ENCODE data around the gene SLC28A1. TPM values are rescaled to one million over a fixed set of nuclear protein-coding genes. Genes with fewer than 3 reads are reported as not detected.

Gene SLC28A1
- total RNA-seq, 1 donor from 2014 or later: not detected

DNA sequence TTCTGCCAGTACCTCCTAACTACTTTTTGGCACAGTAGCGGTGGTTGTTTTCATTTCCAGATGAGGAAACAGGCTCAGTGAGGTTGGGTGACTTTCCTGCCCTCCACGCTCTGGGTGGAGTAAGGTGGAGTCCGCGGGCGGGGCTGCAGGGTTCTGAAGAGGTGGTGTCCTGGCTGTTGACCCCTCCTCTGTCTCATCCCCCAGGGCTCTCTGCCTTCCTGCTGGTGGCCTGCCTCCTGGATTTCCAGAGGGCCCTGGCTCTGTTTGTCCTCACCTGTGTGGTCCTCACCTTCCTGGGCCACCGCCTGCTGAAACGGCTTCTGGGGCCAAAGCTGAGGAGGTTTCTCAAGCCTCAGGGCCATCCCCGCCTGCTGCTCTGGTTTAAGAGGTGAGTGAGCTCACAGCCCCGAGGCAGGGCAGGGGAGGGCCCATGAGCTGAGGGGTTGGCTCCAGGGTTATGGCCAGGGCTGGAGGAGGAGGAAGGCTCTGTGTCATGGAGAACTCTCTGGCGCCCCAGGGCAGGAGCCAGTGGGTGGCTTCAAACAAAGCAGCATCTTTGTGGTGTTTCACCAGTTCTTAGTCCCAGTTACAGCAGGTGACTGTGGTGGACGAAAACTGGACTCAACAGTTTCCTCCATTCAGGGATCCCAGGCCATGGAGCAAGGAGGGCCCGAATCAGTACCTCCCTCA, 10.4 kb downstream of the SLC28A1 start:
- H3K36me3 ChIP-seq (ENCODE audit: insufficient read depth, low read length): no peaks in the 10 kb centered on the region
- H2AFZ ChIP-seq (ENCODE audit: low read depth, low read length): no peak overlapping the region
- no peaks in the 10 kb centered on the region for H3K9me3 ChIP-seq (ENCODE audit: insufficient read depth, low read depth, low read length)
- DNase-seq (ENCODE audit: low read depth) (no peak), FAIRE-seq (no peak)
- H3K9ac ChIP-seq (ENCODE audit: low read length): no peak overlapping the region
- no peaks in the 10 kb centered on the region for H3K79me2 ChIP-seq (ENCODE audit: insufficient read depth, low read length)
- H3K27me3 ChIP-seq (ENCODE audit: insufficient read depth, low read length): no peaks in the 10 kb centered on the region
- no peak overlapping the region for H3K27ac Mint-ChIP-seq (ENCODE audit: unreplicated experiment)
- no peaks in the 10 kb centered on the region for H3K4me1 Mint-ChIP-seq (ENCODE audit: low read depth, unreplicated experiment)
- peaks cover 7% of the 10 kb centered on the region for H3K9me3 Mint-ChIP-seq (ENCODE audit: unreplicated experiment)
- TF ChIP-seq EZH2 (IDR thresholded peaks at IDR 0.05; ENCODE audit: insufficient read depth, low read length): no peak
- TF ChIP-seq, protein P1, sequence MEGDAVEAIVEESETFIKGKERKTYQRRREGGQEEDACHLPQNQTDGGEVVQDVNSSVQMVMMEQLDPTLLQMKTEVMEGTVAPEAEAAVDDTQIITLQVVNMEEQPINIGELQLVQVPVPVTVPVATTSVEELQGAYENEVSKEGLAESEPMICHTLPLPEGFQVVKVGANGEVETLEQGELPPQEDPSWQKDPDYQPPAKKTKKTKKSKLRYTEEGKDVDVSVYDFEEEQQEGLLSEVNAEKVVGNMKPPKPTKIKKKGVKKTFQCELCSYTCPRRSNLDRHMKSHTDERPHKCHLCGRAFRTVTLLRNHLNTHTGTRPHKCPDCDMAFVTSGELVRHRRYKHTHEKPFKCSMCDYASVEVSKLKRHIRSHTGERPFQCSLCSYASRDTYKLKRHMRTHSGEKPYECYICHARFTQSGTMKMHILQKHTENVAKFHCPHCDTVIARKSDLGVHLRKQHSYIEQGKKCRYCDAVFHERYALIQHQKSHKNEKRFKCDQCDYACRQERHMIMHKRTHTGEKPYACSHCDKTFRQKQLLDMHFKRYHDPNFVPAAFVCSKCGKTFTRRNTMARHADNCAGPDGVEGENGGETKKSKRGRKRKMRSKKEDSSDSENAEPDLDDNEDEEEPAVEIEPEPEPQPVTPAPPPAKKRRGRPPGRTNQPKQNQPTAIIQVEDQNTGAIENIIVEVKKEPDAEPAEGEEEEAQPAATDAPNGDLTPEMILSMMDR (IDR thresholded peaks at IDR 0.05; ENCODE audit: insufficient read depth, low read depth, low read length): no peak
- no peaks in the 10 kb centered on the region for H4K20me1 ChIP-seq (ENCODE audit: insufficient read depth, low read length)
- H3K4me2 ChIP-seq (ENCODE audit: low read length): no peak overlapping the region
- no peak overlapping the region for H3K4me3 Mint-ChIP-seq (ENCODE audit: unreplicated experiment)
- H3K4me3 ChIP-seq (ENCODE audit: insufficient read depth, low read depth, low read length): no peak overlapping the region
- no peaks in the 10 kb centered on the region for H3K4me1 ChIP-seq (ENCODE audit: insufficient read depth, low read length)
- no peaks in the 10 kb centered on the region for H3K36me3 Mint-ChIP-seq (ENCODE audit: low read depth, unreplicated experiment)
- H3K27ac ChIP-seq (ENCODE audit: low read depth, low read length): no peak overlapping the region
- H3K27me3 Mint-ChIP-seq (ENCODE audit: low read depth, unreplicated experiment): peaks cover 31% of the 10 kb centered on the region

DNA sequence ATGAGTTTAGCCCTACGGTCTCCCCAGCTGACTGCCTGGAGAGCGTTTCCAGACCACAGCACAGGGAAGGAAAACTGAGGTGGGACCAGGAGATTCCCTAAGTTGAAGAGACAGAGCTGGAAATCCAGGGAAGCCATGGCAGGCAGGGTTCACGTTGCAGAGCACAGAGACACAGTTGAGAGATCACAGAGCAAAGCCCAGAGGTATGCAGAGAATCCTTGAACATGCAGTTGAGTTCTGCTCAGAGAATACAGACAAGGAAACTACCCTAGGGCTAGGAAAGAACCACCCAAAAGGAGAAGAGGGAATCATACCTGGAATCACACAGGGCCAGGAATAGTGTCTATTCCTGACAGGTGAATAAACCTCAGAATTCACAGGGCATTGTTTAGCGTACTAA, 14.3 kb downstream of the SLC28A1 start:
- H3K9me3 ChIP-seq (ENCODE audit: insufficient read depth, low read depth, low read length): no peaks in the 10 kb centered on the region
- no peak overlapping the region for H3K9ac ChIP-seq (ENCODE audit: low read length)
- no peak overlapping the region for H3K27ac ChIP-seq (ENCODE audit: low read depth, low read length)
- H3K27me3 Mint-ChIP-seq (ENCODE audit: low read depth, unreplicated experiment): peaks cover 8% of the 10 kb centered on the region
- no peak overlapping the region for H3K27ac Mint-ChIP-seq (ENCODE audit: unreplicated experiment)
- H3K36me3 ChIP-seq (ENCODE audit: insufficient read depth, low read length): no peaks in the 10 kb centered on the region
- no peak overlapping the region for H3K4me3 ChIP-seq (ENCODE audit: insufficient read depth, low read depth, low read length)
- no peak overlapping the region for H3K4me2 ChIP-seq (ENCODE audit: low read length)
- no peaks in the 10 kb centered on the region for H4K20me1 ChIP-seq (ENCODE audit: insufficient read depth, low read length)
- no peak for DNase-seq (ENCODE audit: low read depth)
- no peaks in the 10 kb centered on the region for H3K4me1 Mint-ChIP-seq (ENCODE audit: low read depth, unreplicated experiment)
- H3K4me3 Mint-ChIP-seq (ENCODE audit: unreplicated experiment): no peak overlapping the region
- no peak for FAIRE-seq
- no peaks in the 10 kb centered on the region for H3K36me3 Mint-ChIP-seq (ENCODE audit: low read depth, unreplicated experiment)
- no peak for TF ChIP-seq EZH2 (IDR thresholded peaks at IDR 0.05; ENCODE audit: insufficient read depth, low read length)
- H3K4me1 ChIP-seq (ENCODE audit: insufficient read depth, low read length): no peaks in the 10 kb centered on the region
- no peaks in the 10 kb centered on the region for H3K27me3 ChIP-seq (ENCODE audit: insufficient read depth, low read length)
- no peaks in the 10 kb centered on the region for H3K79me2 ChIP-seq (ENCODE audit: insufficient read depth, low read length)
- peaks cover 5% of the 10 kb centered on the region for H3K9me3 Mint-ChIP-seq (ENCODE audit: unreplicated experiment)
- H2AFZ ChIP-seq (ENCODE audit: low read depth, low read length): no peak overlapping the region

GRCh38 chr15:84899750-84900149, 15.3 kb downstream of the SLC28A1 start:
- no peaks in the 10 kb centered on the region for H4K20me1 ChIP-seq (ENCODE audit: insufficient read depth, low read length)
- no peak for DNase-seq (ENCODE audit: low read depth)
- Mint-ChIP-seq H3K36me3 (ENCODE audit: low read depth, unreplicated experiment) (no peaks in the 10 kb centered on the region), H3K27me3 (ENCODE audit: low read depth, unreplicated experiment) (peaks cover 6% of the 10 kb centered on the region), H3K4me1 (ENCODE audit: low read depth, unreplicated experiment) (peaks cover 2% of the 10 kb centered on the region), H3K4me3 (ENCODE audit: unreplicated experiment) (no peak overlapping the region), H3K9me3 (ENCODE audit: unreplicated experiment) (peaks cover 5% of the 10 kb centered on the region), H3K27ac (ENCODE audit: unreplicated experiment) (no peak overlapping the region)
- H3K4me1 ChIP-seq (ENCODE audit: insufficient read depth, low read length): no peaks in the 10 kb centered on the region
- no peaks in the 10 kb centered on the region for H3K79me2 ChIP-seq (ENCODE audit: insufficient read depth, low read length)
- H3K4me2 ChIP-seq (ENCODE audit: low read length): no peak overlapping the region
- H3K9ac ChIP-seq (ENCODE audit: low read length): no peak overlapping the region
- no peaks in the 10 kb centered on the region for H3K9me3 ChIP-seq (ENCODE audit: insufficient read depth, low read depth, low read length)
- no peak overlapping the region for H3K4me3 ChIP-seq (ENCODE audit: insufficient read depth, low read depth, low read length)
- no peak overlapping the region for H2AFZ ChIP-seq (ENCODE audit: low read depth, low read length)
- no peaks in the 10 kb centered on the region for H3K27me3 ChIP-seq (ENCODE audit: insufficient read depth, low read length)
- no peak for TF ChIP-seq EZH2 (IDR thresholded peaks at IDR 0.05; ENCODE audit: insufficient read depth, low read length)
- FAIRE-seq: no peak
- no peak overlapping the region for H3K27ac ChIP-seq (ENCODE audit: low read depth, low read length)
- no peaks in the 10 kb centered on the region for H3K36me3 ChIP-seq (ENCODE audit: insufficient read depth, low read length)
